Tibial artery (tissue), 4 donors: ENCODE measurements around the gene SAMD4B.
"Not testable (repeated sequence)": the region's sequence is repeated elsewhere in the genome, so short reads cannot be mapped to it uniquely, and the experiment has no call there.

ENCODE experiments used
- DNase-seq, 2 donors: peaks; one replicate each; pipeline ENCODE4 v3.0.0-alpha.2; 2019
- H3K27ac ChIP-seq, 2 donors: fragments of 200-600 bp; sonication (generic) in 1 of 2; 1 replicate in 1 of 2; 2 replicates in 1 of 2; pipeline ENCODE4 v1.5.1; 2018 to 2019; ENCODE audit warnings: mild to moderate bottlenecking in 1 of 2
- H3K27me3 ChIP-seq, 2 donors: fragments of 200-600 bp; sonication (generic) in 1 of 2; one replicate each; pipeline versions ENCODE4 v1.5.1 to v1.6.0; 2016 to 2019
- H3K36me3 ChIP-seq, 3 donors: fragments of 200-600 bp; sonication (generic) in 2 of 3; one replicate each; pipeline ENCODE4 v1.5.1; 2016 to 2019; ENCODE audit warnings: mild to moderate bottlenecking in 2 of 3
- H3K4me1 ChIP-seq, 4 donors: fragments of 200-600 bp; sonication (generic) in 2 of 4; 1 replicate in 3 of 4; 2 replicates in 1 of 4; pipeline ENCODE4 v1.5.1; 2016 to 2019
- H3K4me3 ChIP-seq, 2 donors: fragments of 200-600 bp; sonication (generic) in 1 of 2; 1 replicate in 1 of 2; 2 replicates in 1 of 2; pipeline ENCODE4 v1.5.1; 2018 to 2019; ENCODE audit warnings: mild to moderate bottlenecking in 2 of 2
- H3K9me3 ChIP-seq, 3 donors: fragments of 200-600 bp; sonication (generic) in 1 of 3; one replicate each; pipeline ENCODE4 v1.5.1; 2016 to 2019
- intact Hi-C: fragments of 100-400 bp; cut with DNase I; formaldehyde crosslinking; loops from one replicate; pipeline ENCODE4 v1.15.0; 2023; ENCODE audit warnings: low total_unique reads
- TF ChIP-seq, protein P1 (sequence below), 2 experiments: fragments of 200-600 bp in 1 of 2; fragments of 450-650 bp in 1 of 2; IDR thresholded peaks; one replicate each; pipeline ENCODE4 v1.5.1; 2017 to 2019; ENCODE audit warnings: antibody characterized with exemption in 2 of 2, mild to moderate bottlenecking in 1 of 2, moderate library complexity in 1 of 2

SAMD4B gene

DNA sequence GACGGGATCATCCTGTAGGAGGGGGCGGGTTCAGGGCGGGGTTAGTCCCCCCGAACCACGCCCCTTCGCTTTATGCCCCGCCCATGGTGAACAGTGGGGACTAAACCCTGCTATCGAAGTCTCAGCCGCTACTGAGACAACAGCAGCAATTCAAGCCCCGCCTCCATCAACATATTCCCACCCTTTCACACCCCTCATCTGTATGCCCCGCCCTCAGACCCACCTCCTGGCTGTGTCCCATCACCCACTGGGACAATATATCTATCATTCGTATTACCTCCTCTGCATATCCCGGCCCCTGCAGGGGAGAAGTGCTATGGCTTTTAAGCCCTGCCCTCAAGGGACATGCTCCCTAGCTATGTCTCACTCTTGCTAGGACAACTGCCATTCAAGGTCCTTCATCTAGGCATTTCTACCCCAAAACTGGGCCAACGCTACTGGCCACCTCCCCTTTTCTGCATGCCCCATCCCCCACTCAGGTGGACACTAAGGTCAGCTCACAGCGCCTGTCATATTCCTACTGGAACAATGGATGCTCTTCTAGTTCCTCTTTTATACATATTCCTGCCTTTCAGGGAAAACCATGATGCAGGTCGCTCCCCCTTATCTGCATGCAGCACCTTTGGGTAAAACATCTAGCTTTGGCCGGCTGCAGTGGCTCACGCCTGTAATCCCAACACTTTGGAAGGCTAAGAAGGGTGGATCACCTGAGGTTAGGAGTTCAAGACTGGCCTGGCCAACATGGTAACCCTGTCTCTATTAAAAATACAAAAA, 33.5 kb upstream of the SAMD4B start:
- no peak overlapping the region for H3K27ac ChIP-seq
- DNase-seq, result peak; percentile 0 to 45
- no peaks in the 10 kb centered on the region for H3K9me3 ChIP-seq
- TF ChIP-seq, protein P1, sequence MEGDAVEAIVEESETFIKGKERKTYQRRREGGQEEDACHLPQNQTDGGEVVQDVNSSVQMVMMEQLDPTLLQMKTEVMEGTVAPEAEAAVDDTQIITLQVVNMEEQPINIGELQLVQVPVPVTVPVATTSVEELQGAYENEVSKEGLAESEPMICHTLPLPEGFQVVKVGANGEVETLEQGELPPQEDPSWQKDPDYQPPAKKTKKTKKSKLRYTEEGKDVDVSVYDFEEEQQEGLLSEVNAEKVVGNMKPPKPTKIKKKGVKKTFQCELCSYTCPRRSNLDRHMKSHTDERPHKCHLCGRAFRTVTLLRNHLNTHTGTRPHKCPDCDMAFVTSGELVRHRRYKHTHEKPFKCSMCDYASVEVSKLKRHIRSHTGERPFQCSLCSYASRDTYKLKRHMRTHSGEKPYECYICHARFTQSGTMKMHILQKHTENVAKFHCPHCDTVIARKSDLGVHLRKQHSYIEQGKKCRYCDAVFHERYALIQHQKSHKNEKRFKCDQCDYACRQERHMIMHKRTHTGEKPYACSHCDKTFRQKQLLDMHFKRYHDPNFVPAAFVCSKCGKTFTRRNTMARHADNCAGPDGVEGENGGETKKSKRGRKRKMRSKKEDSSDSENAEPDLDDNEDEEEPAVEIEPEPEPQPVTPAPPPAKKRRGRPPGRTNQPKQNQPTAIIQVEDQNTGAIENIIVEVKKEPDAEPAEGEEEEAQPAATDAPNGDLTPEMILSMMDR (IDR thresholded peaks at IDR 0.05), result no peak
- H3K4me1 ChIP-seq, result peaks cover 0 to 12% (median 9%) of the 10 kb centered on the region in 4 donors
- peaks cover 0 to under 1% (median 0%) of the 10 kb centered on the region in 3 donors for H3K36me3 ChIP-seq
- intact Hi-C loops, result no loop called here
- H3K4me3 ChIP-seq, result no peak overlapping the region
- H3K27me3 ChIP-seq, result peaks cover 7 to 65% of the 10 kb centered on the region in 2 donors

DNA sequence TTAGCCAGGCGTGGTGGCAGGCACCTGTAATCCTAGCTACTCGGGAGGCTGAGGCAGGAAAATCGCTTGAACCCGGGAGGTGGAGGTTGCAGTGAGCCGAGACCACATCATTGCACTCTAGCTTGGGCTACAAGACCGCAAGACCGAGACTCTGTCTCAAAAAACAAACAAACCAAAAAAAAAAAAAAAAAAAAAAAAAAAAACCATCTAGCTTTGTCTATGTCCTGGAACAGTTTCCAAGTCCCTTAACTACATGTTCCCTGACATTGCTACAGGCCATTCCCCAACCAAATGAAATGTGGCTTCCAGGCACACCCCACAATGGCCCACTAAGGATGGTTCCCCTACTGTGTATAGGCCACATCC, 32.9 kb upstream of the SAMD4B start:
- H3K9me3 ChIP-seq, DNase-seq, H3K4me3 ChIP-seq, H3K27ac ChIP-seq, H3K36me3 ChIP-seq, intact Hi-C loops: not testable (repeated sequence)
- H3K4me1 ChIP-seq, result peaks cover 0 to 12% (median 9%) of the 10 kb centered on the region in 4 donors
- H3K27me3 ChIP-seq, result peaks cover 7 to 65% of the 10 kb centered on the region in 2 donors

DNA sequence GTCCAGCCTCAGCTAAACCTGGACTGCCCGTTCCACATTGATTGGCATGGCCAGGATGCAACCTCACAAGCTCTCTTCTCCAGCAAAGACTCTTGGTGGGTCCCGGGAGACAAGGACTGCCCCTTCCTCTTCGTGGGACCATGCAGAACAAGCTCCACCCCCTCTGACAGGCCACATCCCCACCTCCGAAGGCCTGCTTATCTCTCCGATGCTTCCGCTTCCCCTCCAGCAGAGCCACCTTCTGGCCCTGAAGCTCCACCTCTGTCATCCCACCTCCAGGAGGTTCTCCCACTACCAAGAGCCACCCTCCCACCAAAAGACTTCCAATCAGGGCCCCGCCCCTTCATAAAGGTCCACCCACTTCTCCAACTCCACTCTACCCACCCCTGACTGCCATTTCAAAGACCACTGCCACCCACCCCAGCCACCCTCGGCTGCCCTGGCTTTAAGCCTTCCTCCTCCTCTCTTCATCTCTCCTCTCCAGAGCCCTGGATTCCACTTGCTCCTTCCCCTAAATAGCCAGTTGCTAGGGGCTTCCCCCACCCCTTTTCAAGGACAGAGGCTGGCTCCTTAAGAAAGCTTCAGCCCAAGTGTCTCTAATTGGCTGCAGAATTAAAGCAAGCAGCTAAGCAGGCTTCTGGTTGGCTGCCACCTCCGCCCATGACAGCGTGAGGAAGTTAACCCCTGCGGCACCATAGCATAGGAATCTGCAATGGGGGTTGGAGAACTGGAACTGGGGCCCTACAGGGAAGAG, 31.5 kb upstream of the SAMD4B start:
- intact Hi-C loops, result no loop called here

DNA sequence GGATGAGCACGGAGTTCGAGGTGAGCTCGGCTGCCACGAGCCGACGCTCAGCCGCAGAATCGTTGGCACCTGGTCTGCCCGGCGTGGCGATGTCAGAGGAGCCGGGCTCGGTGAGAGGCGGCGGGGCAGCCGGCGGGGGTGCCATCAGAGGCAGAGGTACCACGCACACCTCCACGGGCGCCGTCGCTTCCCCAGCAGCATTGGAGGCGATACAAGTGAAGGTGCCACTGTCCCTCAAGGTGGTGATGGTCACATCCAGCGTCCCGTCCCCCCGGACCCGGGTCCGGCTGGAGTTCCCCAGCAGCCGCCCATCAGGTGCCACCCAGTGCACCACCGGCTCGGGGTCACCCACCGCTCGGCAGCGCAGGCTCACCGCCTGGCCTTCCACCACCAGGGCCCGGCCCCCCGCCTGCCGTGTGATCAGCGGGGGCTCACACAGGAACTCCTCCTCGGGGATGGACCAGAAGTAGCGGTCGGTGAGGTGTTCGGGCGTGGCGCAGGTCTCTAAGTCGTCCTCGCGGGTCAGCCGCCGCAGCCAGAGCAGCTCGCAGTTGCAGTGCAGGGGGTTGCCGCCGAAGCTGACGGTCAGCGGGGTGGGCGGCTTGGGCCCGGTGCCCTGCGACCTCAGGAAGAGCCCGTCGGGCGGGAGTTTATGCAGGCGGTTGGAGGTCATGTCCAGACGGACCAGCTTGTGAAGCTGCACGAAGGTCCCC, 28.0 kb upstream of the SAMD4B start:
- TF ChIP-seq, protein P1 (IDR thresholded peaks at IDR 0.05), result no peak
- H3K27ac ChIP-seq, result no peak overlapping the region
- peaks cover 0 to 34% of the 10 kb centered on the region in 2 donors for H3K27me3 ChIP-seq
- no peaks in the 10 kb centered on the region for H3K9me3 ChIP-seq
- H3K36me3 ChIP-seq, result peaks cover 0 to 14% (median 0%) of the 10 kb centered on the region in 3 donors
- H3K4me3 ChIP-seq, result no peak overlapping the region
- no peaks in the 10 kb centered on the region for H3K4me1 ChIP-seq
- no peak for DNase-seq
- intact Hi-C loops, result no loop called here

More for the DNA sequence above, 31.5 kb upstream of the SAMD4B start:
- no peak for DNase-seq
- no peak overlapping the region for H3K27ac ChIP-seq
- peaks cover 7 to 50% of the 10 kb centered on the region in 2 donors for H3K27me3 ChIP-seq
- peaks cover 0 to 14% (median 0%) of the 10 kb centered on the region in 3 donors for H3K36me3 ChIP-seq
- H3K4me1 ChIP-seq, result peaks cover 0 to 12% (median 9%) of the 10 kb centered on the region in 4 donors
- TF ChIP-seq, protein P1 (IDR thresholded peaks at IDR 0.05), result no peak
- no peaks in the 10 kb centered on the region for H3K9me3 ChIP-seq
- no peak overlapping the region for H3K4me3 ChIP-seq

DNA sequence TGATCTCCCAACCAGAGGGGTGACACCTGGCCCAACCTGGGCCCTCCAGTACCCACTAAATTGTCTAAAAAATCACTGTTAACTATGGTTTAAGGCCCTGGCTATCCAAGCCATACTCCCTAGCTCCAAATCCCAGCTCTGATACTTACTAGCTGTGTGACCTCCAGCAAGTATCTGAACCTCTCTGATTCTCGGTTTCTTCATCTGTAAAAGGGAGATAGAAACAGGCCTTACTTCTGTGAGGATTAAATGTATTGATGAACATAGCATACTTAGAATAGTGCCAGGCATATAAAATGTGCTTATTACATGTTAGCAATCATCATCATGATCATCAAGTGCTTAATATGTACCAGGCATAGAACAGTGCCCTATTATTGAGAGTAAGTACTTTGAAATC, 26.3 kb upstream of the SAMD4B start:
- Histone ChIP-seq H3K4me3 (no peak overlapping the region), H3K4me1 (peaks cover 0 to 11% (median 5%) of the 10 kb centered on the region in 4 donors), H3K27ac (no peak overlapping the region), H3K27me3 (peaks cover 0 to 44% of the 10 kb centered on the region in 2 donors), H3K9me3 (no peaks in the 10 kb centered on the region), H3K36me3 (peaks cover 0 to 14% (median 0%) of the 10 kb centered on the region in 3 donors)
- TF ChIP-seq, protein P1 (IDR thresholded peaks at IDR 0.05), result no peak
- intact Hi-C loops, result no loop called here
- no peak for DNase-seq
